HL-60 (cell line): ENCODE measurements around the gene CTDP1.

Experiments used
- DNase-seq, 2 experiments: peaks; one replicate each; pipeline ENCODE4 v3.0.0-alpha.2; 2010 to 2020; ENCODE audit warnings: low read depth in 1 of 2, low spot score in 1 of 2
- H3K27ac ChIP-seq: fragments of 250-450 bp; sonication (Bioruptor Pico); replicated peaks from 2 replicates; pipeline ENCODE4 v1.5.1; 2020; ENCODE audit warnings: mild to moderate bottlenecking, moderate library complexity
- H3K27me3 ChIP-seq: fragments of 250-450 bp; sonication (Bioruptor Pico); 2 replicates; pipeline ENCODE4 v1.5.1; 2021; ENCODE audit warnings: mild to moderate bottlenecking, moderate library complexity; ENCODE audit not compliant: insufficient read depth, poor library complexity, severe bottlenecking
- H3K4me3 ChIP-seq: replicated peaks from 2 replicates; pipeline ENCODE4 v1.5.1; 2011; ENCODE audit warnings: mild to moderate bottlenecking, control low read depth, low read length; ENCODE audit not compliant: insufficient read depth
- CTCF ChIP-seq: IDR thresholded peaks from one replicate; pipeline ENCODE4 v1.5.1; 2011; ENCODE audit warnings: low read length, control low read depth, inconsistent platforms; ENCODE audit not compliant: insufficient read depth
- GABPA ChIP-seq: IDR thresholded peaks from 2 replicates; pipeline ENCODE4 v1.6.1; 2012; ENCODE audit warnings: low read depth
- POLR2AphosphoS5 ChIP-seq: IDR thresholded peaks from 2 replicates; pipeline ENCODE4 v1.6.1; 2012; ENCODE audit warnings: low read depth
- REST ChIP-seq: IDR thresholded peaks from 2 replicates; pipeline ENCODE4 v1.6.1; 2012; ENCODE audit warnings: low read depth; ENCODE audit not compliant: insufficient replicate concordance
- SPI1 ChIP-seq: IDR thresholded peaks from 2 replicates; pipeline ENCODE4 v1.6.1; 2012; ENCODE audit warnings: low read depth, mild to moderate bottlenecking, borderline replicate concordance

The CTDP1 gene

GRCh38 chr18:79714531-79715240 is 35.1 kb downstream of the CTDP1 start:
- no peak for TF ChIP-seq POLR2AphosphoS5
- TF ChIP-seq SPI1 = no peak
- no peak for TF ChIP-seq GABPA
- H3K27me3 ChIP-seq = no peaks in the 10 kb centered on the region

GRCh38 chr18:79715280-79715679 is 35.7 kb downstream of the CTDP1 start:
- no peak for DNase-seq

More at GRCh38 chr18:79714531-79715240, 35.1 kb downstream of the CTDP1 start:
- DNase-seq = no peak
- H3K27ac ChIP-seq = no peak overlapping the region
- no peak overlapping the region for H3K4me3 ChIP-seq

GRCh38 chr18:79717059-79717458 is 37.5 kb downstream of the CTDP1 start:
- no peak overlapping the region for H3K27ac ChIP-seq
- no peak overlapping the region for H3K4me3 ChIP-seq
- no peak for DNase-seq
- no peaks in the 10 kb centered on the region for H3K27me3 ChIP-seq
- TF ChIP-seq GABPA = no peak

More at GRCh38 chr18:79715280-79715679, 35.7 kb downstream of the CTDP1 start:
- TF ChIP-seq POLR2AphosphoS5 (no peak), CTCF (no peak), SPI1 (no peak), REST (no peak), GABPA (no peak)
- Histone ChIP-seq H3K4me3 (no peak overlapping the region), H3K27ac (no peak overlapping the region), H3K27me3 (no peaks in the 10 kb centered on the region)

- TF ChIP-seq CTCF (no peak), GABPA (no peak), POLR2AphosphoS5 (no peak), SPI1 (no peak), REST (no peak)
Observed at GRCh38 chr18:79717555-79718074, 38.0 kb downstream of the CTDP1 start.

GRCh38 chr18:79718126-79718525 is 38.5 kb downstream of the CTDP1 start:
- Histone ChIP-seq H3K27ac (no peak overlapping the region), H3K4me3 (no peak overlapping the region), H3K27me3 (no peaks in the 10 kb centered on the region)
- no peak for DNase-seq
- TF ChIP-seq REST (no peak), POLR2AphosphoS5 (no peak), SPI1 (no peak)

More at GRCh38 chr18:79717555-79718074, 38.0 kb downstream of the CTDP1 start:
- Histone ChIP-seq H3K4me3 (no peak overlapping the region), H3K27me3 (no peaks in the 10 kb centered on the region), H3K27ac (no peak overlapping the region)
- DNase-seq = no peak
